ENCODE measurements around the gene STAC3. TPM values are rescaled to one million over a fixed set of nuclear protein-coding genes. Genes with fewer than 3 reads are reported as not detected.
"Not testable (repeated sequence)": the region's sequence is repeated elsewhere in the genome, so short reads cannot be mapped to it uniquely, and the experiment has no call there.

STAC3 gene
- total RNA-seq, 1 experiment from 2014 or later, result 2.8 TPM

- WGBS (ENCODE audit: extremely low coverage, insufficient read length, low lambda C conversion rate), result no CpG with 5 or more reads among the region's 4 CpGs
- H3K23ac ChIP-seq (ENCODE audit: insufficient read length, low read depth, low read length), result no peak overlapping the region
- H4K5ac ChIP-seq (ENCODE audit: insufficient read length, low read depth, low read length), result no peak overlapping the region
These were observed 45.3 kb upstream of the STAC3 start for GRCh38 chr12:57296291-57296690.

DNA sequence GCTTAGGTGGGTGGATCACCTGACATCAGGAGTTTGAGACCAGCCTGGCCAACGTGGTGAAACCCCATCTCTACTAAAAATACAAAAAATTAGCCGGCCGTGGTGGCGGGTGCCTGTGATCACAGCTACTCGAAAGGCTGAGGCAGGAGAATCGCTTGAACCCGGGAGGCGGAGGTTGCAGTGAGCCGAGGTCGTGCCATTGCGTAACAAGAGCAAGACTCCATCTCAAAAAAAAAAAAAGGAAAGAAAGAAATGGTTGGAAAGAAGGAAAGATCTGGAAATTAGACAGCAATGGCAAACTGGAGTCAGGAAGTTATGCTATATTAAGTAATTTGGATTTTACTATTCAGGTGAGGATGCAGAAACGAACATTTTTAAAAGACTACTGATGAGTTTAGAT, 31.1 kb upstream of the STAC3 start:
- peaks cover 10 to 13% of the 10 kb centered on the region in 2 experiments for H3K4me1 Mint-ChIP-seq
- H3K23ac ChIP-seq (ENCODE audit: insufficient read length, low read depth, low read length), result not testable (repeated sequence)
- WGBS (ENCODE audit: extremely low coverage, insufficient read length, low lambda C conversion rate), result no CpG with 5 or more reads among the region's 12 CpGs

More at GRCh38 chr12:57296291-57296690, 45.3 kb upstream of the STAC3 start:
- H3K23me2 ChIP-seq (ENCODE audit: insufficient read length, low read depth, low read length, poor library complexity, severe bottlenecking), result no peaks in the 10 kb centered on the region
- H3K27ac ChIP-seq (ENCODE audit: insufficient read length, low read depth, low read length), result no peak overlapping the region
- H4K8ac ChIP-seq (replicated peaks; ENCODE audit: insufficient read length, low read depth, low read length), result no peak overlapping the region
- H3K4me1 Mint-ChIP-seq, result peaks cover 9 to 12% of the 10 kb centered on the region in 2 experiments
- no peaks in the 10 kb centered on the region for H3K27me3 ChIP-seq (ENCODE audit: insufficient read depth, low read length)
- H2AK5ac ChIP-seq (ENCODE audit: insufficient read length, low read length), result no peak overlapping the region
- peaks cover 3 to 37% (median 28%) of the 10 kb centered on the region in 3 experiments; a peak in 6 of 7 replicates for H3K36me3 Mint-ChIP-seq (ENCODE audit: insufficient read depth in 1 of 3, low read depth in 3 of 3)
- no peak for TF ChIP-seq CTCF (conservative IDR thresholded peaks at IDR 0.05)
- no peak overlapping the region for H2BK5ac ChIP-seq (ENCODE audit: insufficient read length, low read length)
- no peak overlapping the region for H3K4ac ChIP-seq (ENCODE audit: low read depth, low read length)
- no peaks in the 10 kb centered on the region for H3K79me1 ChIP-seq (ENCODE audit: insufficient read depth, low read depth, low read length, poor library complexity, severe bottlenecking)
- DNase-seq, result no peak
- no peak overlapping the region for H2AFZ ChIP-seq (ENCODE audit: low read length)
- H2BK12ac ChIP-seq (ENCODE audit: insufficient read length, low read depth, low read length), result no peak overlapping the region
- H3K18ac ChIP-seq (ENCODE audit: insufficient read length, low read depth, low read length), result no peak overlapping the region
- no peaks in the 10 kb centered on the region for H3K79me2 ChIP-seq (ENCODE audit: insufficient read depth, low read length)
- H3K9ac ChIP-seq (ENCODE audit: extremely low read depth, insufficient read length, low read length), result no peak overlapping the region
- H2BK15ac ChIP-seq (ENCODE audit: low read depth, low read length), result no peak overlapping the region
- no peak overlapping the region for H3K4me2 ChIP-seq (ENCODE audit: insufficient read depth, insufficient read length, low read length)
- H4K91ac ChIP-seq (ENCODE audit: insufficient read length, low read depth, low read length), result no peak overlapping the region
- no peaks in the 10 kb centered on the region; the same call in 1 of the 2 replicates for H3K4me1 ChIP-seq (ENCODE audit: insufficient read depth, low read length)
- no peak overlapping the region for H2BK20ac ChIP-seq (ENCODE audit: low read depth, low read length, poor library complexity, severe bottlenecking)
- H3K4me3 Mint-ChIP-seq, result no peak overlapping the region
- no peaks in the 10 kb centered on the region for H4K20me1 ChIP-seq (ENCODE audit: control insufficient read depth, insufficient read depth, insufficient read length)
- no peak overlapping the region for H3K27ac Mint-ChIP-seq
- no peak overlapping the region for H3K14ac ChIP-seq (ENCODE audit: insufficient read depth, low read length)
- no peaks in the 10 kb centered on the region for H3K9me3 Mint-ChIP-seq
- no peak overlapping the region for H3K56ac ChIP-seq (ENCODE audit: insufficient read length, low read depth, low read length)
- H3K9me3 ChIP-seq (ENCODE audit: control insufficient read depth, low read depth, low read length), result no peaks in the 10 kb centered on the region
- H3K27me3 Mint-ChIP-seq (ENCODE audit: low read depth), result no peaks in the 10 kb centered on the region
- no peak overlapping the region for H3T11ph ChIP-seq (ENCODE audit: low read length)
- no peak overlapping the region for H2BK120ac ChIP-seq (ENCODE audit: low read depth, low read length, poor library complexity, severe bottlenecking)

More for the DNA sequence above, 31.1 kb upstream of the STAC3 start:
- peaks cover 15 to 58% (median 57%) of the 10 kb centered on the region in 3 experiments; a peak in 6 of 7 replicates for H3K36me3 Mint-ChIP-seq (ENCODE audit: insufficient read depth in 1 of 3, low read depth in 3 of 3)
- H2BK15ac ChIP-seq (ENCODE audit: low read depth, low read length); H3K4ac ChIP-seq (ENCODE audit: low read depth, low read length); H3K27me3 Mint-ChIP-seq (ENCODE audit: low read depth); H3K23me2 ChIP-seq (ENCODE audit: insufficient read length, low read depth, low read length, poor library complexity, severe bottlenecking); H3K56ac ChIP-seq (ENCODE audit: insufficient read length, low read depth, low read length); H3T11ph ChIP-seq (ENCODE audit: low read length); H3K4me3 Mint-ChIP-seq; H2AFZ ChIP-seq (ENCODE audit: low read length); H3K27ac ChIP-seq (ENCODE audit: insufficient read length, low read depth, low read length); H2BK12ac ChIP-seq (ENCODE audit: insufficient read length, low read depth, low read length); H4K5ac ChIP-seq (ENCODE audit: insufficient read length, low read depth, low read length); H4K91ac ChIP-seq (ENCODE audit: insufficient read length, low read depth, low read length); H3K9me3 Mint-ChIP-seq; H3K18ac ChIP-seq (ENCODE audit: insufficient read length, low read depth, low read length); H3K79me1 ChIP-seq (ENCODE audit: insufficient read depth, low read depth, low read length, poor library complexity, severe bottlenecking); H2BK5ac ChIP-seq (ENCODE audit: insufficient read length, low read length); DNase-seq; H2BK20ac ChIP-seq (ENCODE audit: low read depth, low read length, poor library complexity, severe bottlenecking); H3K27ac Mint-ChIP-seq; H3K9ac ChIP-seq (ENCODE audit: extremely low read depth, insufficient read length, low read length); H3K79me2 ChIP-seq (ENCODE audit: insufficient read depth, low read length); H3K4me2 ChIP-seq (ENCODE audit: insufficient read depth, insufficient read length, low read length); H3K27me3 ChIP-seq (ENCODE audit: insufficient read depth, low read length); H2BK120ac ChIP-seq (ENCODE audit: low read depth, low read length, poor library complexity, severe bottlenecking); H4K20me1 ChIP-seq (ENCODE audit: control insufficient read depth, insufficient read depth, insufficient read length); H4K8ac ChIP-seq (replicated peaks; ENCODE audit: insufficient read length, low read depth, low read length); H3K9me3 ChIP-seq (ENCODE audit: control insufficient read depth, low read depth, low read length); H3K14ac ChIP-seq (ENCODE audit: insufficient read depth, low read length); H2AK5ac ChIP-seq (ENCODE audit: insufficient read length, low read length); H3K4me1 ChIP-seq (ENCODE audit: insufficient read depth, low read length): not testable (repeated sequence)

All from H9 (cell line).